Thymus (tissue), 11 donors: Measurements from ENCODE around the gene CLEC16A. TPM values are rescaled to one million over a fixed set of nuclear protein-coding genes. Genes with fewer than 3 reads are reported as not detected.

ENCODE experiments used
- DNase-seq, 9 donors: peaks; one replicate each; pipeline ENCODE4 v3.0.0-alpha.2; 2013; ENCODE audit warnings: low spot score in 9 of 9, low read depth in 6 of 9, missing footprints in 1 of 9
- H3K27ac ChIP-seq, 2 donors: one replicate each; pipeline ENCODE4 v1.5.1; 2013; ENCODE audit warnings: control low read depth in 1 of 2, low read depth in 1 of 2, low read length in 1 of 2, mild to moderate bottlenecking in 1 of 2, moderate library complexity in 1 of 2
- H3K27me3 ChIP-seq, 2 donors: one replicate each; pipeline ENCODE4 v1.5.1; 2013; ENCODE audit warnings: low read length in 1 of 2; ENCODE audit not compliant: control insufficient read depth in 2 of 2, insufficient read depth in 1 of 2
- H3K36me3 ChIP-seq, 2 donors: one replicate each; pipeline ENCODE4 v1.5.1; 2013; ENCODE audit warnings: low read length in 1 of 2, mild to moderate bottlenecking in 1 of 2, moderate library complexity in 1 of 2; ENCODE audit not compliant: control insufficient read depth in 2 of 2, insufficient read depth in 2 of 2
- H3K4me1 ChIP-seq, 2 donors: one replicate each; pipeline ENCODE4 v1.5.1; 2013; ENCODE audit warnings: low read length in 2 of 2; ENCODE audit not compliant: control insufficient read depth in 2 of 2, insufficient read depth in 2 of 2
- H3K4me3 ChIP-seq, 2 donors: one replicate each; pipeline ENCODE4 v1.5.1; 2013; ENCODE audit warnings: low read length in 2 of 2, control low read depth in 1 of 2, mild to moderate bottlenecking in 1 of 2
- H3K9me3 ChIP-seq, 2 donors: one replicate each; pipeline ENCODE4 v1.5.1; 2013; ENCODE audit warnings: low read length in 1 of 2, mild to moderate bottlenecking in 1 of 2; ENCODE audit not compliant: control insufficient read depth in 2 of 2, insufficient read depth in 1 of 2
- WGBS: extraction: QIAGEN DNeasy Blood & Tissue Kit; methylation state at CpG from one replicate; pipeline ENCODE4 v1.1.7; 2013; 5-methylcytosine and 5-hydroxymethylcytosine counted together
- polyA plus RNA-seq: library from polyadenylated mRNA; stranded (reverse); fragments of 200-250 nt; gene quantifications from one replicate; pipeline ENCODE4 v1.2.3, GENCODE V29; 2013
- total RNA-seq: library from RNA; stranded (reverse); fragments of 120-200 nt; gene quantifications from one replicate; pipeline ENCODE4 v1.2.4, GENCODE V29; 2013
- donor health status: healthy.

CLEC16A gene
- total and polyA plus RNA-seq, 2 donors = 18.8 to 19.9 TPM

- H3K36me3 ChIP-seq = peaks cover 39% of the 10 kb centered on the region in 2 donors
- H3K27ac ChIP-seq = peak overlapping the region in 1 of 2 donors; percentile 48
- H3K4me3 ChIP-seq = no peak overlapping the region
- no peaks in the 10 kb centered on the region for H3K27me3 ChIP-seq
- H3K9me3 ChIP-seq = peaks cover 0 to 6% of the 10 kb centered on the region in 2 donors
- peaks cover 6 to 43% of the 10 kb centered on the region in 2 donors for H3K4me1 ChIP-seq
- 95% methylated on average over 16 of the region's 16 CpGs for WGBS
- no peak for DNase-seq
These were observed 87.9 kb downstream of the CLEC16A start for GRCh38 chr16:11032000-11032921.

- peaks cover 6 to 48% of the 10 kb centered on the region in 2 donors for H3K4me1 ChIP-seq
- peaks cover 36 to 39% of the 10 kb centered on the region in 2 donors for H3K36me3 ChIP-seq
- WGBS = 92% methylated on average over 7 of the region's 7 CpGs
- peaks cover 0 to 2% of the 10 kb centered on the region in 2 donors for H3K9me3 ChIP-seq
- H3K27me3 ChIP-seq = no peaks in the 10 kb centered on the region
- no peak overlapping the region for H3K4me3 ChIP-seq
- peak overlapping the region in 1 of 2 donors; percentile 13 for H3K27ac ChIP-seq
- DNase-seq = no peak
These were observed 88.5 kb downstream of the CLEC16A start for GRCh38 chr16:11032922-11033291.

DNA sequence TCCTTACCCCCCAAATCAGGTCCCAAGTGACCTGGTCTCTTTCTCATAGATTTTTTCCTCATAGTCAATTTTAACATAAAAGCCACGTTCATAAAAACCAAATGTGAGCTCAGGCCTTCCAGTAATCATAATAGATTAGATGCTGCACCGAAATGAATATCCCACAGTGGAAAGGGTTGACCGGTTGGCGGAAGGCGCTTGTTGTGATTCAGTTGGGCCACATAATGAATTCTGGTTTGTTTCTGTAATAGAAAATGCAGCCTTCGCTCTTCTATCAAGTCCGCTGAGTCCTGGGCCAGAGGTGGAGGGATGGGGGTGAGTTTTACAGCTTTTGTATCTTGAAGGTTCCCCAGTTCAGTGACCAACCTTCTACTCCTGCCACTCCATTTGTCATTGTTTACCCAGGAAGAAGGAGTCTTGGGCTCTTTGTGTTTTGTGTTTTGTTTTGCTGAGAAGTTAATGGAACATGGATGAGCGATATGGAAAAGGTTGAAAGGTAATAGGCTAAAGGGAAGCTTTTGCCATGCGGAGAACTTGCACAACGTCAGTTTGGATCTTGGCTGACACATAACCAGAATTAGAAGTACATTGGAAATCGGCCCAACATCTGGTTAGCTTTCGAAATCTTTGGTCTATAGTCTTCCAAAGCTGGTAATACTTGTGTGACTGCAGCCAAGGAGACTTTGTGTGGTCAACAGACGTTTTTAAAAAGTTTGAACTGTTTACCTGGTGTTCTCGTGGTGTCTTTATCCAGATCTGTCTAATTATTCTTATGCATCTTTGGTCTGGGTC is 89.5 kb downstream of the CLEC16A start:
- no peak for DNase-seq
- 96% methylated on average over 14 of the region's 14 CpGs for WGBS
- Histone ChIP-seq H3K27me3 (no peaks in the 10 kb centered on the region), H3K4me3 (no peak overlapping the region), H3K36me3 (peaks cover 39% of the 10 kb centered on the region in 2 donors), H3K4me1 (peaks cover 6 to 54% of the 10 kb centered on the region in 2 donors), H3K9me3 (no peaks in the 10 kb centered on the region), H3K27ac (peak overlapping the region in 1 of 2 donors; percentile 22)

DNA sequence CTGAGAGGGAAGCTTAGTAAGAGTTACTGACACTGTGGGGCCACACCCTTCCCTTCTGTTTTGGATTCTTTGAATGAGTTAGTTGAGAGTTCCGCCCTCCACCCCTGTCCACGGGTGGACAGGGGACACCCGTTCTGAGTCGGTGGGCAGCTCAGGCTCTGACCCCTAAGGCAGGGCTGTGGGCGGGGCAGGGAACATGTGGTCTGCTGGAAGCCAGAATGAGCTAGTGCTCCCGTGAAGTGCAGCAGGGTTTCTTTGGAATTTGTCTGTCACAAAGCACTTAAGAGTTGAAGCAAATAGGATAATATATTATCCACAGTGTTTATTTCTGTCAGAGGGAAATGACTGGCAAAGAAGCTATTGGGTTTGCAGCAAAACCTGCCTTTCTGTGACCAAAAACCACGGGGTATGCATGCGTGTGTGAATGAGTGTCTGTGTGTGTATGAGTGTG is 90.1 kb downstream of the CLEC16A start:
- 92% methylated on average over 8 of the region's 8 CpGs for WGBS
- DNase-seq = no peak

DNA sequence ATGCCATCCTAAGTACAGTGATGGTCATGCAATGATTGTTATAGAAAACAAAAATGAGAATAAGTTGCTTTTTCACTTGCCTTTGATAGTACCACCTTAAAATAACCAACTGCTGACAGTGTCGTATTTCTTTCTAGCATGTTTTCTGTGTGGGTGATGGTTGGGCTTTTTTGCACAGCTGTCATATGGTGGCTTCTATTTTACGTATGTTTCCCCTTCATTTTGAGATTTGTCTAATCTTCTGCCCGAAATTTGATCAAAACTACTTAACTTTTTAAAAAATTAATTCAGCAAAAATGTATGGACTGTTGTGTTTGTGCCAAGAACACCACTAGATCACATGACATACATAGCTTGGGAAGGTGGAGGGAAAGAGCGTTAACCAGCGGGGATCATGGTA is 90.7 kb downstream of the CLEC16A start:
- H3K36me3 ChIP-seq = peaks cover 32 to 42% of the 10 kb centered on the region in 2 donors
- peaks cover 6 to 54% of the 10 kb centered on the region in 2 donors for H3K4me1 ChIP-seq
- DNase-seq = no peak
- H3K27me3 ChIP-seq = no peaks in the 10 kb centered on the region
- 96% methylated on average over 5 of the region's 5 CpGs for WGBS
- no peak overlapping the region for H3K27ac ChIP-seq
- H3K4me3 ChIP-seq = no peak overlapping the region
- H3K9me3 ChIP-seq = no peaks in the 10 kb centered on the region

More for the DNA sequence above, 90.1 kb downstream of the CLEC16A start:
- no peak overlapping the region for H3K27ac ChIP-seq
- peaks cover 32 to 36% of the 10 kb centered on the region in 2 donors for H3K36me3 ChIP-seq
- H3K9me3 ChIP-seq = no peaks in the 10 kb centered on the region
- no peak overlapping the region for H3K4me3 ChIP-seq
- H3K27me3 ChIP-seq = no peaks in the 10 kb centered on the region
- H3K4me1 ChIP-seq = peaks cover 6 to 54% of the 10 kb centered on the region in 2 donors

DNA sequence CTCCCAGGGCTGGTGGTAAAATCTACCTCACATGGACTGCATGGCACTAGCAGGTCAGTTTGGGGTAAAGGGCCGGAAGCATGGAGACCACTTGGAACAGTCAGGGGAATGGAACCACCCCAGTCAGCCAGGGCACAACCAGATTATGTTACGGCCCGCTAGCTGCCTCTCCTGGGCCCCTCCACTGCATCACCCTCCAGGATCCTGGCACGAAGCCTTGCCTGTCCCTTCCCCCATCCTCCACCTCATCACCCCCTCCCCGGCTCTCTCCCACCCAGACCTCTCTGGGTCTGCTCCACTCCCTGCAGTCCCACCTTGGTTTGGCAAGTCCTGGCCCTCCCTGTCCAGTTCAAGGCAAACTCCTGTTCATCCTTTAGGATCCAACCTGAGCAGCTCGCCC is 91.7 kb downstream of the CLEC16A start:
- H3K4me3 ChIP-seq = no peak overlapping the region
- H3K27me3 ChIP-seq = no peaks in the 10 kb centered on the region
- no peak overlapping the region for H3K27ac ChIP-seq
- no peaks in the 10 kb centered on the region for H3K9me3 ChIP-seq
- DNase-seq = no peak
- WGBS = 98% methylated on average over 6 of the region's 6 CpGs
- H3K4me1 ChIP-seq = peaks cover 6 to 59% of the 10 kb centered on the region in 2 donors
- H3K36me3 ChIP-seq = peaks cover 36 to 44% of the 10 kb centered on the region in 2 donors

GRCh38 chr16:11036868-11037410 is 92.6 kb downstream of the CLEC16A start:
- H3K4me1 ChIP-seq = peaks cover 10 to 65% of the 10 kb centered on the region in 2 donors
- H3K27me3 ChIP-seq = no peaks in the 10 kb centered on the region
- DNase-seq = no peak
- H3K36me3 ChIP-seq = peaks cover 39 to 40% of the 10 kb centered on the region in 2 donors
- 91% methylated on average over 8 of the region's 8 CpGs for WGBS
- no peak overlapping the region for H3K27ac ChIP-seq
- H3K9me3 ChIP-seq = no peaks in the 10 kb centered on the region
- H3K4me3 ChIP-seq = no peak overlapping the region

- 97% methylated on average over 4 of the region's 4 CpGs for WGBS
- no peak for DNase-seq
- H3K9me3 ChIP-seq = no peaks in the 10 kb centered on the region
- no peaks in the 10 kb centered on the region for H3K27me3 ChIP-seq
- H3K4me3 ChIP-seq = no peak overlapping the region
- H3K36me3 ChIP-seq = peaks cover 40 to 45% of the 10 kb centered on the region in 2 donors
- peaks cover 10 to 52% of the 10 kb centered on the region in 2 donors for H3K4me1 ChIP-seq
- H3K27ac ChIP-seq = no peak overlapping the region
These were observed 93.9 kb downstream of the CLEC16A start for GRCh38 chr16:11038305-11038704.
